Measurements from ENCODE around the gene GPC5.

DNA sequence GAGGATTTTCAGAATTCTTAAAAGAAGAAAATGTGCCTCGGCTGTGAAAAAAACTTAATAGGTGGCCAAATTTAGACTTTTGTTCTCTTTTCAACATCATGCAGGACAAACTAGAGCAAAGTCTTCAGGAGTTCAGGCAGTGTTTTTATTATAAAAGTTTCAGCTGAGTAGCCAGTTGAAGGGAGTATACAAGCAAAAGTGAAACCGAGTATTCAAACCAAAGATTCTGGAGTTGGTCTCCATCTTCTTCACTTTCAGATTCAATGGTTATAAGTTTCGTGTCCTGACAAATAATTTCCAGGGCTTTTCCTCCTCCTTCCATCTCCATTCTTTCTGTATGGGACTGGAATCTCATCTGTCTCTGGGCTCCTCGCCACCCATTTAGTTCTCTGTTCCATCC, 379.7 kb downstream of the GPC5 start:
- TF ChIP-seq POLR2A (IDR thresholded peaks at IDR 0.05), result no peak
- TF ChIP-seq, protein P1, sequence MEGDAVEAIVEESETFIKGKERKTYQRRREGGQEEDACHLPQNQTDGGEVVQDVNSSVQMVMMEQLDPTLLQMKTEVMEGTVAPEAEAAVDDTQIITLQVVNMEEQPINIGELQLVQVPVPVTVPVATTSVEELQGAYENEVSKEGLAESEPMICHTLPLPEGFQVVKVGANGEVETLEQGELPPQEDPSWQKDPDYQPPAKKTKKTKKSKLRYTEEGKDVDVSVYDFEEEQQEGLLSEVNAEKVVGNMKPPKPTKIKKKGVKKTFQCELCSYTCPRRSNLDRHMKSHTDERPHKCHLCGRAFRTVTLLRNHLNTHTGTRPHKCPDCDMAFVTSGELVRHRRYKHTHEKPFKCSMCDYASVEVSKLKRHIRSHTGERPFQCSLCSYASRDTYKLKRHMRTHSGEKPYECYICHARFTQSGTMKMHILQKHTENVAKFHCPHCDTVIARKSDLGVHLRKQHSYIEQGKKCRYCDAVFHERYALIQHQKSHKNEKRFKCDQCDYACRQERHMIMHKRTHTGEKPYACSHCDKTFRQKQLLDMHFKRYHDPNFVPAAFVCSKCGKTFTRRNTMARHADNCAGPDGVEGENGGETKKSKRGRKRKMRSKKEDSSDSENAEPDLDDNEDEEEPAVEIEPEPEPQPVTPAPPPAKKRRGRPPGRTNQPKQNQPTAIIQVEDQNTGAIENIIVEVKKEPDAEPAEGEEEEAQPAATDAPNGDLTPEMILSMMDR (IDR thresholded peaks at IDR 0.05), result no peak
